Activated CD8-positive, alpha-beta memory T cell treated with anti-CD3 and anti-CD28 coated beads for 4 hours (primary cell): ENCODE results near the gene JTB.
A peak's percentile ranks its signal among the peaks of the same experiment; 100 is the strongest.

Experiments used
- DNase-seq, 2 donors: peaks; one replicate each; pipeline ENCODE4 v3.0.0-alpha.2; 2020; ENCODE audit warnings: low read depth in 2 of 2

JTB gene

DNA sequence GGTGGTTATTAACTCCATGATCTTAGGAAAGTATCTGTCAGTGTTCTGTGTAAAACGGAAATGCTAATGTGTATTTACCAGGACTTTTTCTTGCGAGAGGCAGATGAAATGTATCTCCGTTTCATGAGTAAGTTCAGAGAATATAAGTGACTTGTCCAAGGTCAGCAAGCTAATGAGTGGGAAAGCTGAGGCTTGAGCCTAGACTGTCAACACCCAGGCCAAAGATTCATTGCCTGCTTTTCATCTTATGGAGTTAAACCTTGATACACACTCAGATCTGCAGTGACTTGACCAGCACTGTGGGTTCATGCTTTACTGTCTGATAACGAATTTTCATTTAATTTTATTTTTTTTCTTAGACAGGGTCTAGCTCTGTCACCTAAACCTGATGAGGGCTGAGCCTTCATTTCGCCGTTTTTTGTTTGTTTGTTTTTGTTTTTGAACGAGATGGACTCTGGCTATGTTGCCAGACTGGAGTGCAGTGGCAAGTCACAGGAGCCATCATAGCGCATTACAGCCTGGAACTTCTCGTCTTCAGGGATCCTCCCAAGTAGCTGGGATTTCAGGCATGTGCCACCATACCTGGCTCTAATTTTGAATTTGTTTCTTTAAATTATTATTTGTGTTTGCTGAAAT lies 918 bp upstream of the JTB start:
- DNase-seq: no peak

DNA sequence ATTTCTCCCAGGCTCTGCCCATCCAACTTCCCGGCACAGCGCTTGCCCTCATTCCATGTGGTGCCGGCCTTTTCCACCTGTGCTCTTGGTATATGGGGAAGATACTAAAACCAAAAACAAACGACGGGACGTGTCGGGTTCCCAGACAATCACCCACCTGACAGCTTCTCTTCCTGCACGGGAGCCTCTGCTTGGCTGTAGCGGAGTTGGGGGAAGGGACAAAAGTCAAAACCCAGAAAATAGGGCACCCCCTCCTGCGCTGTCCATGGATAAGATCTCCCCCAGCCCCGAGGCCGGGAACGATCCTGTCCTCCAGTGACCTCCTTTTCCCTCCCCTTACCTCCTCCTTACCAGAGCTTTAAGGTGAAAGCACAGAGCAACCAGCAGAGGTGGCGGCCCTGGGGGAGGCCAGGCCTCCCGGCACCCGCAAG lies 640 bp downstream of the JTB start:
- no peak for DNase-seq

DNA sequence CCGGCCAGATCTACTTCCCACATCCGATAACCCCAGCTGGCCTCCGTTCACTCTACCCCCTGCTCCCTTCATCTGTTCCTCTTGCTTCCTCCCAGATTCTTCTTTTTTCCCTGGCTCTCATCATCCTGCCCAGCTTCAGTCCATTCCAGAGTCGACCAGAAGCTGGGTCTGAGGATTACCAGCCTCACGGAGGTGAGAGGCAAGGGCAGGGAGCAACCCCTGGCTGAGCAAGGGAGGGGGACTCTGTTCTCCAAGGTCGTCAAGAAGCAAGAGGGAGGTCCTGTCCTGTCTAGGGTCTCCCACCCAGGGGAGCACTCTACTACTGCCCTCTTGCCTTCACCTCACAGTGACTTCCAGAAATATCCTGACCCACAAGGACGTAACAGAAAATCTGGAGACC lies 3.9 kb downstream of the JTB start:
- no peak for DNase-seq

DNA sequence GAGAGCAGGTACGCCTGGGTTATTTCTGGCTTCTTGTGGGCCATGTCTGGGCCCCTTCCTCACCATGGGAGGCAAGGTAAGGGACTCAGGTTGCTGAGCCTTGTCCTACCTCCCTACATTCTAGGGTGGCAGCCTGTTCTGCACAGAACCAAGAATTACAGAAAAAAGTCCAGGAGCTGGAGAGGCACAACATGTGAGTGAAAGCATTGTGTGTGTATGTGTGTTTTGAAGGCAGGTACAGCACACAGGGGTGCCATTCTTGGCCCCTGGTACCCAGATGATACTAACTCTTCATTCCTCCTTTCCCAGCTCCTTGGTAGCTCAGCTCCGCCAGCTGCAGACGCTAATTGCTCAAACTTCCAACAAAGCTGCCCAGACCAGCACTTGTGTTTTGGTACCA lies 4.4 kb downstream of the JTB start:
- DNase-seq: no peak

DNA sequence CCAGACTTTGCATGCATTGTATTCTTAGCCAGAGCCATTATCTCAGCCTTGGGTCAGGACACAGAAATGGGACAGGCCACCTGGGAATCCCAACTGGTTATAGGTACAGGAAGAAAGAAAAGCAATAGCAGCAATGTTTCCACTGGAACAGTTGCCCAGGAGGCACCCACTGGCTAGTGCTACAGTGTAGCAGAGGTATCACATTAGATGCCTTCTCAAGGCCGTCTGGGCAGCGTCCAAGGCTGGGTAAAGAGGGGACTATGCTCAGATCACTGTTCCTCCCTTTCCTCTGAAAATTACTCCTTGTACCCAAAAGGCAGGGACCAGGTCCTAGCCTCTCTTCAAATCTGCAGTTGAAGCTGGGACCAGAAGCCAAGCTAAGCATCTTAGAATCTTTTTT lies 7.1 kb downstream of the JTB start:
- no peak for DNase-seq

DNA sequence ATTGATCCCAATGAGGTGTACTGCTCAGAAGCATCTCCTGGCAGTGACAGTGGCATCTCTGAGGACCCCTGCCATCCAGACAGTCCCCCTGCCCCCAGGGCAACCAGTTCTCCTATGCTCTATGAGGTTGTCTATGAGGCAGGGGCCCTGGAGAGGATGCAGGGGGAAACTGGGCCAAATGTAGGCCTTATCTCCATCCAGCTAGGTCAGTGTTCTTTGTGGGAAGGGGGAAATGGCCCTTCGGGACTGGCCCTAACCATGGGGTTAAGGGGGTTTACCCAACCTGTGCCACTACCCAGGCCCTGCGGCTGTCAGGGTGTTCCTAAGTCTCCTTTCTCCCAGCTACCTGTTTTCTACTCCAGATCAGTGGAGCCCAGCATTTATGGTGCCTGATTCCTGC lies 8.5 kb downstream of the JTB start:
- no peak for DNase-seq

DNA sequence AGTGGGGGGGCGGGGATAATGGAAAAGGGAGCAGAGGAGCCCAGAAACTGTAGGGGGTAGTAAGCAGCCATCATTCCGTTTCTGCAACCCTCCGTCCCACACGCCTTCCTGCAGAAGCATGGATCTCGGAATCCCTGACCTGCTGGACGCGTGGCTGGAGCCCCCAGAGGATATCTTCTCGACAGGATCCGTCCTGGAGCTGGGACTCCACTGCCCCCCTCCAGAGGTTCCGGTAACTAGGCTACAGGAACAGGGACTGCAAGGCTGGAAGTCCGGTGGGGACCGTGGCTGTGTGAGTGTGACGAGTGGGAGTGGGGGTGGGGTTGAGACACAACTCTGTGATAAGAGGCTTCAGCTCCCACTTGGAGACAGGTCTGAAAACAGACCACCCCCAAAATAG lies 9.1 kb downstream of the JTB start:
- no peak for DNase-seq

DNA sequence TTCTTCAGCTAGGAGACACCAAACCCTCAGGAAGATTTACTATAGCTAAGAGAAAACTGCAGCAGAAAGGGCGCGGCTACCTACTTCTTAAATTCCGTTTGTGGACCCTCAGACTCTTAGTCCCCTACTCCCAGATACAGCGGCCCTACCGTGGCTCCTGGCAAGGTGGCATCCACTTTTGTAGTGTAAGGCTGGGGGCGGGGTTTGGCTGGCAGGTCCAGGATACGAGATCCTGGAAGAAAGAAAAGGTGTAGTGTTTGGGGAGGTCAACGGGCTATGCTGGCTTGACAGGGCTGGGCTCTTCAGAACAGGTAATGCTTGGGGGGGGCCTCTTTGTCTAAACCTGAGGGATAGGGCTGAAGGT lies 9.5 kb downstream of the JTB start:
- no peak for DNase-seq

DNA sequence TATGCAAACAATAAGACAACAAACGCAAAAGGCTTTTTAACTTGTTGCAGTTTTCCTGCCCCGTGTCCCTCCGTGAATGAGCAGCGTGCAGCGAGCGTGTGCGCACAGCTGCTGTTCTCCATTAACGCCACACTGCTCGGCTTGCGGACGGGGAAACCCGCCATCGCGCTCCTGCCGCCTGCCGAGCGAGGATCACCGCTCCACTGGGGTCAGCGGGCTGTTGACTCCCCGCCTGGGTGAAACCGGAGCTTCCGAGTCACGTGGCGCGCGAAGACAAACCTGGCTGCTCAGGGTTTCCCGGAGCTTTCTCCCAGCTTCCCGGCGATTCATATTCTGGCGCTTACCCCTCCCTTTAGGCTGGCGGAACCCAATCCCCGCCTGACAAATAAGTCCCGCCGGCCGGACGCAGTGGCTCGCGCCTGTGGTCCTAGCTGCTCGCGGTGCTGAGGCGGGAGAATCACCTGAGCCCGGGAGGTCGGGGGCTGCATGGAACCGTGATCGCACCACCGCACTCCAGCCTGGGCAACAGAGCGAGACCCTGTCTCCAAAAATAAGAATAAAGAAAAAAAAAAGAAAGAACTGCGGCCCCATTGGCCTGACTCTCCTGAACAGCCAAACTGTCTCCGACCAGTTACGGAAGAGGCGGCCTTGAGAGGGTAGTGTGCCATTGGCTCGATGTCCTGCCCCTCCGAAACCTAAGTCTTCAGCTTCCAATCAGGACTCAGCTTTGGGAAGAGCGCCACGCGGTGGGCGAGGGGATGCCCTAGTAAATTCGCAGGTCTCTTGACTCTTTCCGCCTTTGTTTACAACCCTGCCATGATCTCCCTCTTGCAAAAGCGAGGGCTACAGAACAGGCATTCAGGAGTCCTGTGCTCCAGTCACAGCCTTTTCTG lies 10.1 kb downstream of the JTB start, which contains the start of gene CREB3L4:
TSS of gene CREB3L4 (plus strand) at position 796 of the 893 bp plus-strand sequence. CDS start 624 bp downstream, outside the sequence.
- DNase-seq: peak; percentile 63 to 65

DNA sequence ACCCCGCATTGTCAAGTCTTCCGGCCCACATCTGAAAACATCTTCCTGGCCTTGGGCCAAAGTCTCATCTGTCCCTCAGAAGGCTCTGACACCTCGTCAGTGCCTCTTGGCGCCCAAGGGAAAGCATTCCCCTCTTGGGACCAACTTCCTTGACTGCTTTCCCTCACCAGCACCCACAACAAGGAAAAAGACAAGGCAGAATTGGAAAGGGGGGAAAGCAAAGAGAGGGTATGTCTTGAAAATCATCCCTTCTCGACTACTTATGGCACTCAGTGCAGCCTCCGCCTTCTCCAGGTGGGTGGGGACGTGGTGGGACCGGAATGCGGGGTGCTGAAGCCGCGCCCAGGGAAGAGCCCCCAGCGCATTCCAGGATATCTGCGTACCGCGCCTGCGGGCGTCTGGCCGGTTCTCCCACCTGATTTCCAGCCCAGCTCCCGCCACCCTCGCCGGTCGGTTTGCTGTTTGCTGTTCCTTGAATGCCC lies 13.6 kb downstream of the JTB start:
- no peak for DNase-seq

DNA sequence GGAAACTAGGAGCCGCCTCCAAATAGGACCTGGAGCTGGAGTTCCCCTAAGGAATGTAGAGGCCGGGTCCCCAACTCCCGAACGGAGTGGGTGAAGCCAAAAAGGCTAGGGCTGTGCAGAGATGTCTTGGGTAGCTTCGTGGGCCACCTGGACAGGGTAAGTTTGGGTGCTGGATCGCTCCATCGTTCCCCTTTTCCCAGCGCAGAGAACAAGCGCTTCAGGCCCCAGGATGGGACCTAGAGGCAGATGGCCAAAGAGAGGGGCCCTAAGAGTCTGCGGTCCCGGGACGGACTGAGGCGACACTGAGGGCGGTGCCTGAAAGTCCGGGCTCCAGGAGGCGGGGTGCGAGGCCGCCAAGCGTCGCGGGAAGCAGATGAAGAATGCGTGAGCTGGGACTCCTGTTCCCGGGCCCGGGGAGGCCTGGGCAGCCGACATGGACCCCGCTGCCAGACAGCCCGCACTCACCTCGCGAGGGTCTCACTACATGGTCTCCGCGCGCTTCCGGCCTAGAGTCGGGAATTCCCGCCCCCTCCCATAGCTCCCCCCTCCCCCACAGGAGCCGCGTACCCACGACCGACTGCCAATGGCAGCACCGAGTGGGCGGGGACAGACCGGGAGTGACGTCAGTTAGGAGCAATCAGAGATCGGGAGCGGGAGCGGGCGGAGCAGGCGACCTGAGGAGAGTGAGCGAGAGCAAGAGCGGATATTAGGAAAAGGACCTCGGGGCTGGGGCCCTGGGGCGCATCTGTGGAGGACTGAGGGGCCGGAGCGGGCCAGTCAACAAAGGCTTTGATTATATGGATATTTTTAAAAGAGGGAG lies 14.2 kb downstream of the JTB start, which contains the start of gene SLC39A1:
TSS of gene SLC39A1 (minus strand) at position 508 of the 820 bp plus-strand sequence. CDS start 822 bp downstream, outside the sequence.
- peak; percentile 87 to 88 for DNase-seq

DNA sequence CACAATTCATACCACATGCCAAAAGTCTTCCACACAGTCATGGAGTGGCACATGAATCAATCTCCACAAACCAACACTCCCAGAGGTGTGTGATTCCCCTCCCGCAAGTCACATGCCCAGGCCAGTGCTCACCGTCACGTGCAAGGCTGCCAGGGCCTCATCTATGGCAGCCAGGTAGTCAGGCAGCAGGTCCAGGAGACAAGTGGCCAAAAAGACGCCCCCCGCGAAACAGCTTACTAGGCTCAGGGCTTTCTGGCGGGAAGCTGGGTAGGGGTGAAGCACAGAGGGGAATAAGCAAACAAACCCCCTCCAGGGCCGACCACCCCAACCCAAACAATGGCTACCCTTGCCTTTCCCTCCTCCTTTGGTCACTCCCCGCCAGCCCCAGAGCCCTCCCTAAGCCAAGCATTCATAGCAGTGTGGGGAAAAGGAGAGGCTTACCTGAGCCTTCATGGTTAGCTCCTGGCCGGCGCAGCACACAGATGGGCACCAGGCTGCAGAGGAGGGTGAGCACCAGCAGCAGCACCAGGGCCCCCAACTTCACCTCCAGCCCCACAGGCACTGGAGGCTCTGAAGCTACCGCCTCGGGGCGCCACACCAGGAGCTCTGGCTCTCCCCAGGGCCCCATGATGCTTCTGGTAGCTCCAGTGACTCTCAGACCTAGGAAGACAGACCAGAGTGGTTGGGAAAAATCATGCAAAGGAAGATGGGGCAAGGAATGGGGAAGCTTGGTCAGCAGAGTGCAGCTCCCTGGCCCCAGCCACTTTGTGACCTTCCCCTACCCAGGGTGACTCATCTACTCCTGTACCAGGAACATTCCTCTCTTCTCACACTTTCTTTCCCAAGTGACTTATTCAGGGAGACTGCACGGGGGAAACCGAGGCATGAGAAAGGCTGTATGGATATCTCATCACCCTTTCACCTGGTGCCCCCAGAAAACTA lies 15.1 kb downstream of the JTB start:
- no peak for DNase-seq

DNA sequence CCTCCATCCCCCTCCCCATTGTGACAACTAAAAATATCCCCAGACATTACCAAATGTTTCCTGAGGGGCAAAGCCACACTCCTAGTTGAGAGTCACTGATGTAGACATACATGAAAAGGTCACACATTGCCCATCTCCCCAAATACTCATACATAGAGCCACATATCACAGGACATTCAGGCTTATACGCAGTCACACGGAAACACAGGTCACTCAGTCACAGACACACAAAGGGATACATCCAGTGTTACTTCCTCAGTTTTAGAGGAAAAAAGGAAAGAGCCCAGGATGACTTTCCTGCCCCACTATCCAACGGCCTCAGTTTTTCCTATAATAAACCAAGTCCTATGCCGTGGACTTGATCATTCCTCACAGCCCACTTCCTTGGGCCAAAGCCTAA lies 16.1 kb downstream of the JTB start:
- no peak for DNase-seq

DNA sequence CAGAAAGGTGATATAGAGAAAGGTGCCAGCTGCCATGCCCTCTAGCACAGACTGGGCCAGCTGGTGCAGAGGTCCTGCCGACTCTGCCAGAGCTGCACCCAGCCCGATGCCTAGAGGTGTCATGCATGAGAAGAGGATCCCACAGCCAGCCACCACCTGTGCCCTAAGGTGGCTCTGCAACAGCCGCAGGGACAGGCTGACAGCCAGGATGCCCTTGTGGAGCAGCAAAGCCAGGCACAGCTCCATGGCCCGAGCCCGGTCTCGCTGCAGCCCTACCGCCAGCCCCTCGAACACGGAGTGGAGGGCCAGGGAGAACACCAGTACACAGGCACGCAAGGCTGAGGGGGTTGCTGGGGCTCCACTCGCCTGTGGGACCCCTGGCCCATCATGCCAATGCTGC lies 17.3 kb downstream of the JTB start:
- no peak for DNase-seq

DNA sequence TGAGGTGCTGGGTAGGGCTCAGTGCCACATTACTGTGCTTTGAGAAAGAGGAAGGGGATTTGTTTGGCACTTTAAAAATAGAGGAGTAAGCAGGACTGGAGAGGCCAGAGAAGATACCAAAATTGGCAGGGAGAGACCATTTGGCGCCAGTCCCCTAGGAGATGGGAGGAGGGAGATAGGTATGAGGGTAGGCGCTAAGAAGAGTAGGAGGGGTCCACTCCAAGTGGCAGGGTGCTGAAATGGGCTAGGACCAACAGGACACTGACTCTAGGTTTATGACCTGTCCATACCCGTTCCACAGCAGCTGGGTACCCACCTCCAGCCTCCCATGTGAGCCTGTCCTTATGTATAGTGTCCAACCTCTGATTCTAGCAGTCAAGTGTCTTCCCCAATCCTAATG lies 18.0 kb downstream of the JTB start:
- DNase-seq: no peak

DNA sequence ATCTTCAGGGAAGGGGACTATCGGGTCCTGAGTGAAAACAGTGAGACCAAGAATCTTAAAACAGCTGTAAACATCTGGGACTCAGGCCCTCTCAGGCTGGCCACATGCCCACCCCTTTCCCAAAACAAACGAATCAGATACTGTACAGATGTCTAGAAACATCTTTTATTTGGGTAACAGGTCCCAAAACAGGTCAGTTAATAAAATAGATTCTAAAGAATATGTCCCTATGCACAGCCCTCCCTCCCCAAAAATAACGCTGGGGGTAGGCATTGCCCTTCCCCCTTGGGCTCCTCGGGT lies 18.6 kb downstream of the JTB start:
- no peak for DNase-seq

DNA sequence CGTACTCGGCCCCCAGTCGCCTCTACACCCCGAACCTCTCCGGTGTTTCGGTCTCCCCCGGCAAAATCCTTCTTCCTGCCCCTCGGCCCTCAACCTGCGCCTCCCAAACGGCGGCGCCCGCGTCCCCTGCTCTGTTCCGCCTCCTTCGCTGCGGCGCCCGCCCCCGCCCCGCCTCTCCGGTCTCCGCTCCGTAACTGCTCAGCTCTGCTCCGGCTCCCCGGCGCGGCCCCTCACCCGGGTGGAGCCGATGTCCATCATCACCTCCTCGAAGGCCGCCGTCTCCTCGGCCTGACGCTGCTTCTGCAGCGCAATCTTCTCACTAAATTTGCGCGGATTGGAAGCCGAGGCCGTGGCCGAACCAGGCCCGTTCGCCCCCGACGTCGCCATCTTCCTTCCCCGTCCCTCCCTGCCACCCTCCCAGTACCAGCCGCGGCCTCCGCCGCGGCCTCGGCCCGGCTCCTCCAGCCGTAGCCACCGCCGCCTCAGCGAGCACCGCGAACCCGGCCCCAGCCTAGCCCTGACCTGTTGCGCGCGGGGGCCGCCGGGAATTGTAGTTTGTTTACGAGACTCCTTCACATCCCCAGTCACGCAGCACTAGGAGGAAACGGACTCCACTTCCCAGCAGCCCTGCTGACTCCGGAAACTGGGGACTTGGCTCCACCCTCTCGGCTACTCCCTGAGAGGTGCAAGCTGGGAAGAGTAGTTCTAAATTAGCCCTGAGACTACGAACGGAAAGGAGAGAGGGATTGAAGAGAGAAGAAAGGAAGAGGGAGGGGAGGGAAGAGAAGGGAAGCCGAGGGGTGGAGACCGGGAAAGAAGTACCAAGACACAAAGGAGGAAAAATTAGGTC lies 19.1 kb downstream of the JTB start, which contains the start of gene CRTC2:
TSS of gene CRTC2 (minus strand) at position 502 of the 850 bp plus-strand sequence. CDS start at position 387, 115 bp downstream.
- peak; percentile 92 to 96 for DNase-seq

DNA sequence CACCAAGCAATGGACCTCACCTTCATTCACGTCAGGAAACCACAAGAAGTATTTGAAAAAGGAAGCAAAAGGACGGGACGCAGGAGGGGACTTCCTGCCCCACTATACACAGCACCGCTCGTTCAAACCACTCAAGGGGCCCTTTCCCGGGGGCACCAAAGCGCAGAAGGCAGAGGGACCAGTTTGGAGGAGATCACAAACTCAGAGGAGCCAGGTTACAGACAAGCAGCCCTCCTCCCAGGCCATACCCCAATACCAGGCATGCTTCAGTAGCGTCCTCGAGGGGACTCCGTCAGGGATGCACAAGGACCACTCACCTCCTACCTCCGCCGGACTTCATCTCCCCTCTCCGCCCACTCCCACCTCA lies 19.7 kb downstream of the JTB start:
- DNase-seq: no peak

DNA sequence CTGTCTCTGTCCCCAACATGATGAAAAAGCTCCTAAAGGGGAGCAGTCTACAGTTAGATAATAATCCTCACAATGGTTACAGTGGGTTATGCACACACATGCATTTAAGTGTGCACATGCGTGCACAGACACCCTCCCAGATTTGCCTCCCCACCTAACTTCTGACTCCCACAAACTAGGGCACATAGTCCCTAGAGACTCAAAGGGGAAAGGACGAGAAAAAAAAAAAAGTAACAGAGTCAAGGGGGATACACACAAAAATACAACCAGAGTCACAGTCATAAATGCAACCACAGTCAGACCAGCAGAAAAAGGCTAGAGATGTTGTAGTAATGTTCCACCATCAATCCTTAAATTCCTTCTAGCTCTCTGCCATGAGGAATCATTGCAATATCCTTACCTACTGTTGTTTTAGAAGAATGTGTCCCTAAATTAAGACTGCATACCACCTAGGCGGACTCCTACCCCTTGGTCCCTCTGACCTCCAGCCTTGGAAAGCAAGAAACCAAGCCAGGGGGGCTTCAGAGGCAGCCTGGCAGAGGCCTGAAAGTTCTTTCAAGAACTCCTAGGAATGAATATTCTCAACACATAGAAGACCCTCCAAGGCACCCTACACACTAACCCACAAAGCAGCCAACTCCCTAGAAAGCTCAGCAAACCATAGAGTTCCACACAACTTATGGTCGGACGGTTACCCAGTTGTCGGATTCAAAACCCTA lies 20.3 kb downstream of the JTB start:
- no peak for DNase-seq
